DMS79 treated with DMSO at 0.1 percent for 48 hours (cell line): Measurements from ENCODE around the gene HES2.
"Not testable (repeated sequence)": the region's sequence is repeated elsewhere in the genome, so short reads cannot be mapped to it uniquely, and the experiment has no call there.

ENCODE experiments used
- DNase-seq: peaks from one replicate; lab custom pipeline; 2025; lab: John Stamatoyannopoulos, UW

The HES2 gene, protein sequence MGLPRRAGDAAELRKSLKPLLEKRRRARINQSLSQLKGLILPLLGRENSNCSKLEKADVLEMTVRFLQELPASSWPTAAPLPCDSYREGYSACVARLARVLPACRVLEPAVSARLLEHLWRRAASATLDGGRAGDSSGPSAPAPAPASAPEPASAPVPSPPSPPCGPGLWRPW

DNA sequence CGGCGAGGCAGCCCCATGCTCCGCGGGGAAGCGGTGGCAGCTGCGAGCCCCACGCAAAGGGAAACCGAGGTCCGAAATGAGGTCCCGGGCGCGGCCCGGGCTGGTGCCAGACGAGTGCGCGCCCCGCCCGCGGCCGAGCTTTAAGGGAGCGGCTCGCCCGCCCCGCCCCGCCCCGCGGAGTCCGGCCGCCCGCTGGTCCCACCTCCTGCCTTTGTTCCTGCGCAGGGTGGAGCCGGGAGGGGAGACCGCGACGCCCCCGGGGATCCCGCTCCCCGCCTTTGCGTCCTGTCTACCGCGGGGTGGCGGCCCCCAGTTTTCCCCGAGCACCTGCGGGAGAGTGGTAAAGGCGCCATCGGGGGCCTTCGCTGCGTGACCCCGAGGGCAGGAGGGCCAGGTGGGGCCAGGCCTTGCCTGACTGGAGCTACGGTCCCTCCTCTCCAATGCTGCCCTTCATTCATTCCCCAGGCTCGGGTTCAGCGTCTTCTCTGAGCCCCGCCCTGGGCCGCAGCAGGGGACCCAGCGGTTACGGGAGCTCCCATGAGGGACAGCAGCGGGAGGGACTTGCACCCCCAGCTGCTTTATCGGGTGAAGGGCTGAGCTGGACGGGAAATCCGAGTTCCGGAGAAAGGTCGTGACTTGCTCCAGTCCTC is at the start of gene HES2:
TSS of gene HES2 (minus strand) at position 116 of the 650 bp plus-strand sequence. CDS start at position 17, 99 bp downstream.
- no peak for DNase-seq

DNA sequence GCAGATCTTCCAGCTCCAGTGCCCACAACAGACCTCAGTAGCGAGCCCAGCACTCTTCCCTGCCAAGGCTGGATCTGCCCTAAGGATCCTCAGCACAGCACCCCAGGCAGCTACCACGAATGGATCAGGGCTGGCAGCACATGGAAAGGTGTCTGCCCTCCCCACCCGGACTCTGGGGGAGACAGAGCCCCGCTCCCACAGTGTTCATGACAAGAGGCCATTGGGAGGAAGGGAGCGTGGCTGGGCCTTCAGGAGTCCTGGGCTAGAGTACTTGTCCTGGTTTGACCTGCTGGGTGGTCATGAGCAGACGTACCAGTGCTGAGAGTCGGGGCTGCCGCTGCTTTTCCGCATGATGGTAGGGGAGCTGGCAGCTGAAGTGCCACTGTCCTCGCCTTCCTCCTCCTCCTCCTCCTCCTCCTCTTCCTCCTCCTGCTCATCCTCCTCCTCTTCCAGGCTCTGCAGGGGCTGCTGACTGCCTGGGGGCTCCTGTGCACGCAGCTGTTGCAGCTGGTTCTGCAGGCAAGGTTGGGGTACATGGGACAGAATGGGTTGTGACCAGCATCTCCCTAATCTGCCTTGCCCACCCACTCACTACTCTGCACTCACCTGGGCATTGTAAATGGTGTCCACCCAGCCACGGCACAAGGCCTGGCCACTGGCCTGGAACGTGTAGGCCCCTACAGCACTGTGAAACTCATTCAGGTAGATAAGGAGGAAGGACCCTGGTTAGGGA is 49.2 kb upstream of the HES2 start:
- DNase-seq, result no peak

DNA sequence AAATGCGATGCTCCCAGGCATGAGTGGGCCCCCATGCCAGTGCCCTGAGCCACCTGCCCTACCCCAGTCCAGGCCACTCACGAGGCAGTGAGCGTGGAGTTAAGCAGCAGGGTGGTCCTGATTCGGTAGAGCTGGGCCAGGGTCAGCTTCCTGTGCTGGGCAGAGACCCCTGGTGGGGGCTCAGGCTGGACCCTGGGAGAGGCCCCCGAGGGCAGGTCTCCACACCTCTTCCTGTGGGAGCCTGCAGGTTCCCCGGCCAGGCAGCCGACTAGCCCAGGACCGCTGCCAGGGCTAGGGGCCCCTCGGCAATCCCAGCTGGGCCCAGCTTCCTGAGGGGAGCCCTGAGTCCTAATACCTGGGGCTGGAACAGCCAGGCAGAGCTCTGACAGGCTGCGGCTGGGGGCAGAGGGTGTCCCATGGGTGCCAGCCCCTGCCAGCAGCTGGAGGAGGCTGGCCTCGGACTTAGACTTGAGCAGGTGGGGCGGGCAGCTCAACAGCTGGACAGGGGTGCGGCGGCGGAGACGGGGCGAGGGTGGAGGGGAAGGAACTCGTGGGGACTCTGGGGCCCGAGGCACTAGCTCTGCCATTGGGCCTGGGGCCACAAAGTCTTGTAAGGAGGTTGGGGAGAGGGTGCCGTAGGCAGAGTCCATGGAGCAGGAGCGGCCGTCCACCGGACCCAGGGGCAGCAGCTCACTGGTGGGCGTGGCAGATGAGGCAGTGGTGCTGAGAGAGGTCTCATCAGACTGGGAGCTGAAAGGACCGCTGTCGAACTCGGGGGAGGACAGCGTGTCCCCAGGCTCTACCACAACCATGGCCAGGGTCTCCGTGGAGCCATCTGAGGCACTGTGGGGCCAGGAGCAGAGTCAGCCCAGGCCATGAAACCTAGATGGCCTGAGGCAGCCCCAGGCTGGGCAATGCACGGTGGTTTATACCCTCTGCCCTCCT is 48.3 kb upstream of the HES2 start:
- DNase-seq, result no peak

DNA sequence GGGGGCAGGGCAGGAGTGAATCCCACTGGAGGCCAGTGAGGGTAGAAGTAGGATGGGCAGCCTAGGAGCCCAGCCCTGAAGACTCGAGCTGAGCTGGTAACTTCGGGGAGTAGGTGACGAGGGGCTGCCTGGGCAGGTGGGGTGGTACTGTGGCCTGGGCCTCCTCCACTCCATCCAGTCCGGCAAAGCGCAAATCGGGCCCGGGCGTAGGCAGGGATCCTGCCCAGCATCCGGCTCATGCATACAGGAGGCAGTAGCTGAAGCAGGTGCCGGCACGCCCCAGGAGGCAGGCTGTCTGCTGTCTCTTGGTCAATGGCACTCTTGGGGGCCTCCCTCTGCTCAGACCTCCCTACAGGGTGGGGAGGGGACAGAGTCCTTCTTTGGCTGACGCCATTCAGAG is 47.5 kb upstream of the HES2 start:
- no peak for DNase-seq

DNA sequence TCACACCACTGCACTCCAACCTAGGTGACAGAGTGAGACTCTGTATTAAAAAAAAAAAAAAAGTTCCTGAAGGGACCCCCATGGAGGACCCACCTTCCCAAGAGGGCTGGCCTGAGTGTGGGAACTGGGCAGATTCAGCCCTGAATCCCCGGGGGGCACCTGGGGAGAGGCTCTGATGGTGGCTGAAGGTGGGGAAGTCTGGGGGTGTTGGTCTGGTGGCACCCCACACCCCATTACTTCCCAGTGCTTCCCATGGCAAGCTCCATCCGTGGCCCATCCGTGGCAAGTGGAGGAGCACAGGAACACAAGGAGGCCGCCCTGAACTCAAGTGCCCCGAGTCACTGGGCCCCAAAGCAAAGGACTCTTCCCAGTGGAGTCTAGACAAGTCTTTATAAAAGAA is 47.0 kb upstream of the HES2 start:
- no peak for DNase-seq

DNA sequence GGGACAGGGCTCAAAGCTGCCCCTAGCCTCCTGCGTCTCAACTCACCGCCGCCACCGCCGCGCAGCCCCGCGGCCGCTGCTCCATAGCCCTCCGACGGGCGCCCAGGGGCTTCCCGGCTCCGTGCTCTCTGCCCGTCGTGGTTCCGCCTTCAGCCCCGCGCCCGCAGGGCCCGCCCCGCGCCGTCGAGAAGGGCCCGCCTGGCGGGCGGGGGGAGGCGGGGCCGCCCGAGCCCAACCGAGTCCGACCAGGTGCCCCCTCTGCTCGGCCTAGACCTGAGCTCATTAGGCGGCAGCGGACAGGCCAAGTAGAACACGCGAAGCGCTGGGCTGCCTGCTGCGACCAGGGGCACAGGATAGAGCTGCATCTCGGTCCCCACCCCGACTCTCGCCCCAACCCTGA is 46.3 kb upstream of the HES2 start, which contains the start of gene TNFRSF25:
TSS of gene TNFRSF25 (minus strand) at position 151 of the 400 bp plus-strand sequence. CDS start at position 85, 66 bp downstream.
- DNase-seq, result no peak

DNA sequence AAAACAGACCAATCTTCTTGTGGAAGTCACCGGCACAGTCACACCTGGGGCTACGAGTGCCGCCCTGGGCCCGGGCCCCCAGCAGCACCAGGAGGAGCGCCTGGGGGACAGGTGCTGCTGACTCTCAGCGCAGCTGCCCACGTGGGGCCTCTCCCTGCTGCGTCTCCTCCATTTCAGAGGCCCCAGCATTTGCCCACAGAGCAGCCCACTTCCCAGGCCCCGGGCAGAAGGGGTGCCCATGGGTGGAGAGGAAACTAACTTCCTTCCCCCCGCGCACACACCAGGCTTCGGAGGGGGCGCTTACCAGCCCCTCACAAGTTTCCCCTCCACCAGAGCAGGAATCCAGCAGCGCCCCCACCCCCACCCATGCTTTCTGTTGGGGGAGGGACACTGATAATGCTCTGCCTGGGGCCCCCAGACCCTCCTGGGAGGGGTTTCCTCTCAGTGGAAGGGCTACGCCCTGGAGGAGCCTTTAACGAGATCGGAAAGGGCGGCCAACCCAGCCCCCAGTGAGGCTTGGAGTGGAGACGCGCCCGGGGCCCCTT is 45.8 kb upstream of the HES2 start:
- DNase-seq, result no peak

DNA sequence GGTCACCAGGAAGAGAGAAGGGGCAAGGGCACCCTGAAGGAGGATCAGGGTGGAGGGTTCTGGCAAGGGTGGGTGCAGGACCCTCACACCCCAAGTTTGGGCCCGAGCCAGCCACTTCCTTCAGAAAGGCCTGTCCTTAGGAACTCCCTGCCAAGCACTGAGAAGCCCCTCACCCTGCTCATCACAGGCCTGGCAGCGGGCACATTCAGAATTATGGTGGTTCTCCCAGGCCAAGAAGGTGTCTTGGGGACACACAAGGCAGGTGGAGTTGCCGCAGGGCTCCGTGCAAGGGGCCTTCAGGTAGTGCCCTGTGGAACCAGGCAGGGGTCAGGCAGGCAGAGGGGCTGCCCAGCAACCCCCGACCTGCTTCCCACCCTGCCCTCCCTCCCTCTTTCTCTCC is 45.2 kb upstream of the HES2 start:
- no peak for DNase-seq

DNA sequence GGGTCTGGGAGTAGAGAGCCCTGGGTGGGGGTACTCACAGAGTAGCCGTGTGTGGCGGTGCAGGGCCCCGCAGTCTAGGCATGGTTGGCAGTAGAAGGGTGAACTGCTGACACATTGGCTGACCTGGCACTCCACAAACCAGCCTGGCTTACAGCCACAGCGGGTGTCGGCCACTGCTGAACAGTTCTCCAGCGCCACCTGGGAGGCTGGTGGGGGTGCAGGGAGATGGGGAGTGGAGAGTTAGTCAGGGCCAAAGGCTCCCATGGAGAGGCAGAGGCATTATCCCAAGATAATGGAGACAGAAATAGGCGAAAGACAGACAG is 44.8 kb upstream of the HES2 start:
- no peak for DNase-seq

DNA sequence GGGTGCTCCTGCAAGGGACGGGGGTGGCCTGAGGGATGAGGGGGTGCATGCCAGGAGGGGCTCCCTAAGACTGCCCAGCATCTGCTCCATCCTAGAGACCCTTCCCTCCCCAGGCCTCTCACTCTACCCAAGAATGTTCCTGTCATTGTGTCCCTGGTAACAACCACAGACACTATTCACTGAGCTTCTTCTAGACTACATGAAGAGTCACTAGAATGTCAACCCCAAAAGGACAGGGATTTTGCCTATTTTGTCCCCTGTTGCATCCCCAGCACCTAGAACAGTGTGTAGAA is 43.3 kb upstream of the HES2 start:
- no peak for DNase-seq

DNA sequence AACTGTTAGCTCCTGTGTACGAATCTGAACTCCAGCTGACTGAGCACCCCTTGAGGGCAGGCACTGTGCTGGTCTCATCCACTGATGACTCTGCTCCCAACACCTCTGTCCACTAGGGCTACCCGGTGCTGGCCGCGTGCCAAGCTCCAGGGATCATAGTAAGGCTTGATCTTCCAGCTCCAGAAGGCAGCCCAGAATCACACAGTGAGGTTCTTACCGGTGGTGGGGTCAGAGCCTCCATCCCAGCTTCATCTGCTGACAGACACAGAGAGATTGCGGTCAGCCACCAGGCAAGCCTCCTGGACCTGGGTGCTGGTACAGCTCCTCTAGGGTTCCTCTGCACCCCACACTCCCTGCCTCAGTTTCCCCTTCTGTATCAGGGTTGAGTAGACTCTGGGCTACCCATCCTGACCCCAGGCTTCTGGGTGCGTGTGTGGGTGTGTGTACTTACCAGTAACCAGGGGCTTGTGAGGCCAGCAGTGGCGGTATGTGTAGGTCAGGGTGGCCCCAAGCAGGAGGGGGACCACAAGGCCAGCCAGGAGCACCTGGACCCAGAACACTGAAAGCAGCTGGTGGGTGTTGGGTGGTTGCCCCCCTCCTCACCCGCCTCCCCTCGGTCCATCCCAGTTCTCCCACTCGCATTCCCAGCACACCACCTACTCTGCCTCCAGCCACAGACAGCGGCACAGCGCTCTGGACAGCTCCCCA is 42.8 kb upstream of the HES2 start:
- no peak for DNase-seq

DNA sequence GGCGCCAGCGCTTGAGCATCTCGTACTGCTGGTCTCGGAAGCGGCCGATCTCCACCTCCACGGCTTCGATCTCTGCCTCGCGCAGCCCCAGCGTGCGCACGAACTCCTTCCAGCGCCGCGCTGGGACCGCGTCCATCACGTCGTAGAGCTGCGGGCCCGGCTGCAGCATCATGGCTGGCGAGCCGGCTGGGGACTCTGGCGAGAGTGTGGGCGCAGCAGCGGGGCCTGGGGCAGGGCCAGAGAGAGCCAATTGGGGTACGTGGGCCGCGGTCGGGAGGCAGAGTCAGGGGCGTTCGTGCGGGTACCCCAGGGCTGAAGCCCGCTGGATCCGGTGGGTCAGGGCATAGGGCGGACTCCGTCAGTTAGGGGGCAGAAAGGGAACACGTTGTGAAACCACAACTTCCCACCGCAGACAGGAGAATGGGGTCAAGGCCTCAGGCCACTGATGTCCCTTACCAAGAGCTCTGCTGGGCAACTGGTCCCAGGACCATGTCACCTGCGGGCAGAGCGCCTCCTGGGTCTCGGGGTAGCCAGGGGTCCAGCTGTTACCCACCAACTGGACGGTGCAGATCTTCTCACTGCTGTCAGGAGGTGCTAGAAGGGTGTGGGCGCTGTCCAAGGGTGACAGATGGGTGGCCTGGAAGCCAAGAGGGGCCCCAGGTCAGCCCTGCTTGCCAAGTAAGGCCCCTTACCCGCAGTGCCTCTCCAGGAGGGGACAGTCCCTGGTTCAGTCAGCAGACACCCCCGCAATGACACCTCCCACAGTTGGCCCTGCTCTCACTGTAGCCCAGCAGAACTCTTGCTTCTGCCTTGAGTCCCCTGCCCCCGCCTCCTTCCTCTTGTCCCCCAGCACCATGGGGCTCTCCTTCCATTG is 42.1 kb upstream of the HES2 start:
- DNase-seq, result no peak

DNA sequence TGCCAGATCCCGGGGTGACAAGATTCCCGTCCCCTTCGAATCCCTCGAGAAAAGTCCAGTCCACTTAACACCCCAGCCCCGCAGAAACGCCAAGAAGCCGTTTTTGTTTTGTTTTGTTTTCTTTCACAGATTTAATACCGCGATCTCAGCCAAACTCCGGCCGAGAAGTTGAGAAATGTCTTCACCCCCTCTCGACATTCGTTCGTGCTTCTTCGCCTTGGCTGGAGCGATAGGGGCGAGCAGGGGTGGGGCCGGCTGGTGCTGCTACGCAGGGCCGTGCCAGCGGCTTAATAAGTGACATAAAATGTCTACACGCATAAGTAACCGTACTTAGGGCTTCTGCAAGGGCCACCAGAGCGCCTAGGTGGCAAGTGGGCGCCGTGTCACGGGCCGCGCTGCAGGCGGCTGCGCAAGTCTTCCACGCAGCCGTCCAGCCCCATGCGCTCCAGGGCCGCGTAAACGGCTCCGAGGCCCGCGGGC is 41.4 kb upstream of the HES2 start:
- no peak for DNase-seq

DNA sequence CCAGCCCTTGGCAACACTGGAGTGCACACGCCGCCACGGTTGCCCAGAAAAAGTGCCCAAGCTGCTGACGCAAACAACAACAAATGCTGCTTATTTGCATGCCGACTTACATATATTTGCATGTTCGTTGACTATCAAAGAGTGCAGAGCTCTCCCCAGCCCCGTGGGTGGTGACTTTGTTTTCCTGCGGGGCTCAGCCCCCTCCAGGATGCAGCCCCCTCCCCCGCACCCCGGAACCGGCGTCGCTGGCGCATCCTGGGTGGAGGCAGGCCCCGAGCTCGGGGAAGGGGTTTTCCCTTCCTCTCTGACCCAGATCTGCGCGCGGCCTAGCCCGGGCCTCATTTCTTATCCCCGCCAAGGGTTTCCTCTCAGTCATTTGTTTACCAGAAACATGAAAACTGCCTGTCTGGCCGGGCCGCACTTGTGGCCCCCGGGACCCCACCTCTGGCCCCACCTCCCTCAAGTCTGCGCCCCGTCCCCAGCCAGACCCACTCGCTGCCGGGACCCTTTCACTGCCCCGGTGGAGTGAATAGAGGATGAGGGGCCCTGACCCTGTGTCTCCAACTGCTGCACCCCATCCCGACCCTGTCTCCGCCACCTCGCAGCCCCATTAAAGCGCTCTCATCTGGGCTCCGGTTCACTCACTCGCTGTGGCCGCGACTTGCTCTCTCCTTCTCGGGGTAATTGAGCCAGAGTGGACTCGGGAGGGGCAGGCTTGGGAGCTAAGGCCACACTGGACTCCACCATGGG is 40.8 kb upstream of the HES2 start:
- no peak for DNase-seq

DNA sequence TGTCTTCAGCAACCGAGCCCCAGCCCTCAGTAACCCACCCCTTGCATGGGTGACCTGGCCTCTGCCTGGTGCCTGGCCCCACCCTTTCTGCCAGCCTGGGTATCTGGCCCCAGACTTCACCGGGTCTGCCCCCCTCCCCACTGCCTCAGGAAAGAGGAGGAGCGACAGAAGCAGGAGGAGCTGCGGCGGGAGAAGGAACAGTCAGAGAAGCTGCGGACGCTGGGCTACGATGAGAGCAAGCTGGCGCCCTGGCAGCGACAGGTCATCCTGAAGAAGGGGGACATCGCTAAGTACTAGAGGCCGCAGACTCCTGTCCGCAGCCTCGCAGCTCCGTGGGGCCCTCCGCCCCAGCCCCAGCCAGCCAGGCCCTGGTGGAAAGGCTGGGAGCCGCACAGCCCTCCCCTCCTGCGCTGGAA is 40.1 kb upstream of the HES2 start:
- DNase-seq, result no peak

DNA sequence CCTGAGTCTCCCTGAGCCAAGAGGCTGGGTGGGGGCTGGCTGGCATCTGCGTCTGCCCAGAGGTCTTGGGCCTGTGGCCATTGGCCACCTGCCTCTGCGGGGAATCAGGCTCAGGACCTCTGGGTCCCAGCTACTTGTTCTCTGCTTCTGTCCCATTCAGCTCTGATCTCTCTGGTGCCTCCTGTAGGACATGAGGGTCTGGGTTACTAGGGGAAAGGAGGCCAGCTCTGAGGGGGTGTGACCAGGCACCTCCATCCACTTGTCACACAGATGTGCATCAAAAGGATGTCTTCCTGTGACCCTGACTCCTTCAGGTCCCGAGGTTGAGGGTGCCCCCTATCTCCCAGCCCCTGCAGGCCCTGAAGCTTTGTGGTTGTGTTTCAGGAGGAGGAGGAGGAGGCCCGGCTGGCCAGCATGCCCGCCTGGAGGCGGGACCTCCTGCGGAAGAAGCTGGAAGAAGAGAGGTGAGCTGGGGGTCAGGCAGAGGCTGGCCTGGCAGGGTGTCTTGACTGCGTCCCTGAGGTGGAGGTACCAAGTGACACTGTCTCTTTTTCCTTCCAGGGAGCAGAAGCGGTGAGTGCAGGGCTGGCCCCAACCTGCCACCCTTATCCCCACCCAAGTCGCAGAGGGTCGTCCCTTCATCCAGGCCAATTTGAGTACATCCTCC is 37.2 kb upstream of the HES2 start:
- no peak for DNase-seq

DNA sequence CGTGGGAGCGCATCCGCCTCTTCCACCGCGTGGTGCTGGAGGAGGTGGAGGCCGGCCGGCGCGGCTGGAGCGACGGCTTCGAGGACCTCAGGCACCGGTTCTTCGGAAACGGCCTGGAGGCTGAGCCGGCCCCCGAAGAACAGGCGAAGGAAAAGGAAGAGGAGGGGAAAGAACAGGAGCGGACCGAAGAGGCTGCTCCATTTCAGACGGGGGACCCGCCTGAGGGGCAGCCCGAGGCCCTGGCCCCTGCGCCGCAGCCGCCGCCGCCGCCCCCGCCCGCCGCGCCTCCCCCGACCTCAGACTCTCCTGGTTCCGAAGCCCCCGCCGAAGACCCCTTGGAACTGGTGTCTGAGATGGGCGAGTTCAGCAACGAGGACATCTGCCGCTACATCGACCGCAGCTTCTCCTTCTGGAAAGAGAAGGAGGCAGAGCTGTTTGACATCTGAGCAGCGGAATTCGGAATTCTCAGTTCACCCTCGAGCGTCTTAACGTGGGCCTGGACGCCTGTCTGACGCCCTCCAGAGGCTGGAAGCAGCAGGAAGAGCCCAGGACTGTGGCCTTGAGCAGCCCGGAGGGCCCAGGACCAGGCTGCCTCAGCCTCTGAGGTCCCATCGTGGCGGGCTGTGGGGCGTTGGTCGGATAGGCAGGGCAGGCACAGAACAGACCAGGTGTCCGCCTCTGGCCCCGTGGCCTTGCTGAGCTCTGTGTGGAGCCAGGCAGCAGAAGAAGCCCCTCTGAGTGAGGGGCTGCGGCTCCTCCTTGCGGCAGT is 36.2 kb upstream of the HES2 start:
- not testable (repeated sequence) for DNase-seq
